Activated naive CD8-positive, alpha-beta T cell treated with anti-CD3 and anti-CD28 coated beads, Interleukin-2, amount 50 U/mL, for 24 hours (primary cell): Measurements from ENCODE around the gene C16orf92.

ENCODE experiments used
- ATAC-seq: fragments of 150-1000 bp; cut with Tn5 transposase; one replicate; pipeline ENCODE4 v1.10.0; 2021
- DNase-seq: peaks from one replicate; pipeline ENCODE4 v3.0.0; 2021
- H3K27ac Mint-ChIP-seq: one replicate; pipeline ENCODE4 v1.8.0; 2021; ENCODE audit warnings: mild to moderate bottlenecking, mixed read lengths
- H3K27me3 Mint-ChIP-seq: one replicate; pipeline ENCODE4 v1.8.0; 2021; ENCODE audit warnings: mixed read lengths
- H3K36me3 Mint-ChIP-seq: one replicate; pipeline ENCODE4 v1.8.0; 2021; ENCODE audit warnings: low read depth, mixed read lengths
- H3K4me1 Mint-ChIP-seq: one replicate; pipeline ENCODE4 v1.8.0; 2021; ENCODE audit warnings: mixed read lengths
- H3K4me3 Mint-ChIP-seq: one replicate; pipeline ENCODE4 v1.8.0; 2021; ENCODE audit warnings: mild to moderate bottlenecking, moderate library complexity, mixed read lengths
- H3K9me3 Mint-ChIP-seq: one replicate; pipeline ENCODE4 v1.8.0; 2021; ENCODE audit warnings: mixed read lengths

C16orf92 gene

DNA sequence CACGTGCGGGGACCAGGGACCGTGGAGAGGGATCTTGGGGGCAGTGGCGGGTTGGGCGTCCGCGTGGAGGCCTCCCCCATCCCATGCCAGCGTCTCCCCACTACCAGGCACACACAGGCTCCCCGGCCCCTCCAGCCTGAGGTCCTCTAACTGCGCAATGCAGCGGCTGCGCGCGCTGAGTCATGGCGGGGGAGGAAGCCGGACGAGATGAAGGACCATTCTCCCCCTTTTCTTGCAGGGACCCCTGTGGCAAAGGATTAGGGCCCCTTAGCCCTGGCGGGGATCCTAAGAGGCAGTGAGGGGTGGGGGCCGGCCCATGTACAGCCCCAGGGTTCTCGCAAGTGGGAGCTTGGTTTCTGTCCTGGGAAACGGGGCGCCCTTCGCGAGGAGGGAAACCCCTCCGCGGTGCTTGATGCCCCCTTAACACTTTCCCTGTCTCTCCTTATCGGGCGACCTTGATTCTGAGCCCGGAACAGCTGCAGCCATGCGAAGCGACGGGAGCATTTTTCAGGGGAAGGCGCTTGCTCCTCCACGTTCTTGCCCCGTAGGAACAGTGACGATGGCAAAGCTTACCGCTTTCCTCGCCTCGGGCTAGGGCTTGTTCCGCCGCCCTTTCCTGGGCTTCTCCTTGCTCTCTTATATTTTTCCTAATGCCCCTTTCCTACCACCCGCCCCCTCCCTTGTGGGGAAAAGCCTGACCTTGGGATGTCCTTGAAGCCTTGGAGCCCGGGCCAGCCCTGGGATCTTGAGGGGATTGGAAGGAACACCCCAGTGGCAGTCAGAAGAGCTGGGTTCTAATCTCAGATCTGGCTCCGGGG, 43.2 kb downstream of the C16orf92 start:
- ATAC-seq, result no peak
- DNase-seq, result peak; percentile 55
- Mint-ChIP-seq H3K9me3 (no peaks in the 10 kb centered on the region), H3K4me1 (peaks cover 45% of the 10 kb centered on the region), H3K36me3 (peaks cover 62% of the 10 kb centered on the region), H3K27ac (peak overlapping the region; percentile 95), H3K4me3 (peak overlapping the region; percentile 91), H3K27me3 (no peaks in the 10 kb centered on the region)

DNA sequence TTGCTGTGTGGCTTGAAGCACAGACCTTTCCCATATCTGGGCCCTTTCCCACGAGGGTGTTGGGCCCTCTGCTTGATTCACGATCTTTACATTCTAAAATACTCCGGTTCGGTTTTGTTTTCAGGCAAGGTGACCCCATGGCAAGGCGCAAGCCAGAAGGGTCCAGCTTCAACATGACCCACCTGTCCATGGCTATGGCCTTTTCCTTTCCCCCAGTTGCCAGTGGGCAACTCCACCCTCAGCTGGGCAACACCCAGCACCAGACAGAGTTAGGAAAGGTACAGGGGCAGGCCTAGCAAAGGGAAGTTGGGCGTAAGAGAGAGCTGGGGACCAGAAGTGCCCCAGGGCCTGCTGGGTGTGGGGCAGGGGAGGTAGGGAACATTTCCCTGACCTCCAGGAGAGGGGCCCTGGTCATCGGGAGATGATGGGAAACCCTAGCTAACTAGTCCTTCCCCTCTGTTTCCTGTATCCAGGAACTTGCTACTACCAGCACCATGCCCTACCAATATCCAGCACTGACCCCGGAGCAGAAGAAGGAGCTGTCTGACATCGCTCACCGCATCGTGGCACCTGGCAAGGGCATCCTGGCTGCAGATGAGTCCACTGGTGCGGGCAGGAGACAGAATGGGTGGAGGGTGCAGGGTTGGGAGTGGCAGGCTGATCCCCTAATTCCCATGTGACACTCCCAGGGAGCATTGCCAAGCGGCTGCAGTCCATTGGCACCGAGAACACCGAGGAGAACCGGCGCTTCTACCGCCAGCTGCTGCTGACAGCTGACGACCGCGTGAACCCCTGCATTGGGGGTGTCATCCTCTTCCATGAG, 44.0 kb downstream of the C16orf92 start:
- no peak for ATAC-seq
- Mint-ChIP-seq H3K36me3 (peaks cover 69% of the 10 kb centered on the region), H3K4me1 (peaks cover 45% of the 10 kb centered on the region), H3K9me3 (no peaks in the 10 kb centered on the region), H3K4me3 (peak overlapping the region; percentile 91), H3K27me3 (no peaks in the 10 kb centered on the region), H3K27ac (peak overlapping the region; percentile 95)
- no peak for DNase-seq

DNA sequence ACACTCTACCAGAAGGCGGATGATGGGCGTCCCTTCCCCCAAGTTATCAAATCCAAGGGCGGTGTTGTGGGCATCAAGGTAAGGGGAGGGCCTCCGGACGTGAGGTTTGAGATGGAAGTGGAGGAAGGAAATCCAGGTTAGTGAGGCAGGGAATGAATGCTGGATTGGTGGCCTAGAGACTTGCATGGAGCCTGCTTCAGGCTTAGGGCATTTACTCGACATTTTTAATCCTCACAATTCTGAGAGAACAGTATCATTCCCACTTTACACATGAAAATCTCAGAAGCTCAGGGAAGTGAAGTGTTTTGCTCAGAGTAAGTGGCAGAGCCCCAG, 44.6 kb downstream of the C16orf92 start:
- Mint-ChIP-seq H3K9me3 (no peaks in the 10 kb centered on the region), H3K27ac (peak overlapping the region; percentile 95), H3K4me1 (peaks cover 45% of the 10 kb centered on the region), H3K4me3 (peak overlapping the region; percentile 91), H3K36me3 (peaks cover 72% of the 10 kb centered on the region), H3K27me3 (no peaks in the 10 kb centered on the region)
- DNase-seq (no peak), ATAC-seq (no peak)

DNA sequence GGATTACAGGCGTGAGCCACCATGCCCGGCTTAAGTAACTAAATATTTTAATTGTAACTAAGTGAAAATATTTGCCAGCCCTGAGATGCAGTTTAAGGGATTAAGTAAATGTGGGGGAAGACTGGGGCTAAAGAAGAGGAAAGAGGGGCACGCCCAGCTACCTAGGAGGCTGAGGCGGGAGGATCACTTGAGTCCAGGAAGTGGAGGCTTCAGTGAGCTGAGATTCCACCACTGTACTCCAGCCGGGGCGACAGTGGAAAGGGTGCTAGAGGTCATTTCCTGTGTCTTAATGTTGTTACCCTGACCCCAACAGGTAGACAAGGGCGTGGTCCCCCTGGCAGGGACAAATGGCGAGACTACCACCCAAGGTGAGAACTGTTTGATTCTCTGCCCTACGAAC, 45.3 kb downstream of the C16orf92 start:
- Mint-ChIP-seq H3K9me3 (no peaks in the 10 kb centered on the region), H3K4me1 (peaks cover 42% of the 10 kb centered on the region), H3K27ac (peak overlapping the region; percentile 85), H3K36me3 (peaks cover 75% of the 10 kb centered on the region), H3K27me3 (no peaks in the 10 kb centered on the region), H3K4me3 (peak overlapping the region; percentile 64)
- ATAC-seq (no peak), DNase-seq (no peak)

DNA sequence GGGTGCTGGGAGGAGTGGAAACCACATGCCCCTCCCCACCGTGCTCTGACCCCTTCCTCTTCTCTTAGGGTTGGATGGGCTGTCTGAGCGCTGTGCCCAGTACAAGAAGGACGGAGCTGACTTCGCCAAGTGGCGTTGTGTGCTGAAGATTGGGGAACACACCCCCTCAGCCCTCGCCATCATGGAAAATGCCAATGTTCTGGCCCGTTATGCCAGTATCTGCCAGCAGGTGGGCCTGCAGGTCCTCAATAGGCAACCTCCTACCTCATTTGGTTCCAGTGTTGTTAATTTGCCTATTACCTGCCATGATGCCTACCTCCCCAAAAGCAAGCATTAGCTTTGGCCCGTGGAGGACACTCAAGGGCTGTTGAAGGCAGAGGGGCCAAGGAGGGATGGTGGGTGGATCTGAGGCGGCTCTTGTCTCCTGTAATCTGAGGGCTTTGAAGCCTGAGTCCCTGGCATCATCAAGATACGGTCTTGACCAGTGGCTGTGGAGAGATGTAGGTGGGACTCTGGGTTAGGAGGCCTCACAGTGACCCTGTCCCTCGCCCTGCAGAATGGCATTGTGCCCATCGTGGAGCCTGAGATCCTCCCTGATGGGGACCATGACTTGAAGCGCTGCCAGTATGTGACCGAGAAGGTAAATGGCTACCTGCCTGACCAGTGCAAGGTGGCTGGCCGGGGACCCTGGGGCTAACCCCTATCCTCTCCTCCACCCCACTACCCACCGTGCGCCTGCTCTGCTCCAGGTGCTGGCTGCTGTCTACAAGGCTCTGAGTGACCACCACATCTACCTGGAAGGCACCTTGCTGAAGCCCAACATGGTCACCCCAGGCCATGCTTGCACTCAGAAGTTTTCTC, 46.0 kb downstream of the C16orf92 start:
- peak overlapping the region; percentile 64 for H3K4me3 Mint-ChIP-seq
- no peaks in the 10 kb centered on the region for H3K9me3 Mint-ChIP-seq
- peak overlapping the region; percentile 85 for H3K27ac Mint-ChIP-seq
- DNase-seq, result peak; percentile 60
- H3K27me3 Mint-ChIP-seq, result no peaks in the 10 kb centered on the region
- peaks cover 77% of the 10 kb centered on the region for H3K36me3 Mint-ChIP-seq
- no peak for ATAC-seq
- peaks cover 35% of the 10 kb centered on the region for H3K4me1 Mint-ChIP-seq

- Mint-ChIP-seq H3K27ac (peak overlapping the region; percentile 85), H3K4me3 (peak overlapping the region; percentile 28), H3K27me3 (no peaks in the 10 kb centered on the region), H3K4me1 (peaks cover 38% of the 10 kb centered on the region), H3K9me3 (no peaks in the 10 kb centered on the region), H3K36me3 (peaks cover 75% of the 10 kb centered on the region)
- no peak for DNase-seq
- ATAC-seq, result no peak
Measured at GRCh38 chr16:30069611-30070462, 46.8 kb downstream of the C16orf92 start.

DNA sequence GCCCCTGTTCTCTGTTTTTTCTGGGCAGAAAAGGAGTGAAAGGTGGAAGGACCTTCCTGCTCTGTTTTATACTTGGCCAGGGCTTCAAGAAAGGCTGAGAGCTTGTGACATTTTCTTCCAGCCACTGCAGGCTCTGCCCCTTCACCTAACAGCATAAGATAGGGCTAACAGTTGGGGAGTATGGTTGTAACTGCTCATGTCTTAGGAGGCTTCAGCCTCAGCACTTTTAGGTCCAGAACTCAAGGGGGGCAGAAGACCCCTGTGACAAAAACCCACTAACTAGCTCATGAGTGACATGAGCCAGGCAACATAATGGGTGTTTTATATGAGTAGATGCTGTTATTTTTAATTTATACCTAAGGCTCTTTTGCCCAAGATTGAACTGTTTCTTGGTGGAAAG, 47.5 kb downstream of the C16orf92 start:
- DNase-seq (no peak), ATAC-seq (no peak)
- Mint-ChIP-seq H3K27me3 (no peaks in the 10 kb centered on the region), H3K36me3 (peaks cover 72% of the 10 kb centered on the region), H3K9me3 (no peaks in the 10 kb centered on the region), H3K4me1 (peaks cover 40% of the 10 kb centered on the region), H3K27ac (peak overlapping the region; percentile 58), H3K4me3 (peak overlapping the region; percentile 27)
